ENCODE data around the gene ASPHD2. TPM values are rescaled to one million over a fixed set of nuclear protein-coding genes. Genes with fewer than 3 reads are reported as not detected.

The ASPHD2 gene
- total RNA-seq (10 to 100 TPM in 2 of 5 donors, 1 to 10 TPM in 1, under 1 TPM in 2; 0.45 to 48.4 (median 6.1) TPM), polyA plus RNA-seq (1 to 10 TPM in 2 of 3 donors, under 1 TPM in 1; 0.93 to 6.0 (median 1.9) TPM)
- long read RNA-seq, donor 1, partial matches to known transcripts, result 0 of 1 reads
- long read RNA-seq, donor 1, other reads (novel, unspliced or antisense), result 0 of 1 reads
- long read RNA-seq, donor 2, partial matches to known transcripts, result 0 of 1 reads
- long read RNA-seq, donor 2, other reads (novel, unspliced or antisense), result 0 of 1 reads
- long read RNA-seq, donor 3, result 0 reads
- long read RNA-seq, donor 4, result 0 reads
- long read RNA-seq, donor 5, partial matches to known transcripts, result 0 of 1 reads
- long read RNA-seq, donor 5, other reads (novel, unspliced or antisense), result 0 of 1 reads
- long read RNA-seq, donor 6, transcript ASPHD2-201 (4 exons, 3,357 nt), result major isoform, 6 of 16 reads
- long read RNA-seq, donor 6, partial matches to known transcripts, result 0 of 16 reads
- long read RNA-seq, donor 6, other reads (novel, unspliced or antisense), result 10 of 16 reads
- long read RNA-seq, donor 7, result 0 reads
- long read RNA-seq, donor 8, result 0 reads
- long read RNA-seq, donor 9, result 0 reads
- long read RNA-seq, donor 10, result 0 reads

GRCh38 chr22:26428515-26429457 is at the start of gene ASPHD2:
TSS of gene ASPHD2 (plus strand) at chr22:26429260. CDS start at chr22:26433616, 4,356 bp downstream.
- intact Hi-C loops (cut with DNase I; ENCODE audit: low total_unique reads), result no loop called here
- DNase-seq, result peak; percentile 73 to 88
- TF ChIP-seq POLR2A (IDR thresholded peaks at IDR 0.05), result no peak
- no peak for TF ChIP-seq CTCF (IDR thresholded peaks at IDR 0.05)
- peak in 2 of 3 donors; percentile 57 to 78 for TF ChIP-seq POLR2AphosphoS5 (IDR thresholded peaks at IDR 0.05)
- peaks cover 0 to 6% (median 0%) of the 10 kb centered on the region in 3 donors for H3K27me3 ChIP-seq
- H3K9me3 ChIP-seq, result peaks cover 0 to under 1% (median 0%) of the 10 kb centered on the region in 4 donors
- WGBS, 5 donors, result 1% methylated on average over 50 to 95 of the region's 96 CpGs
- peak within 1 kb of the TSS; percentile 77 to 90 (median 87) for H3K27ac ChIP-seq
- H3K36me3 ChIP-seq, result peaks cover 3 to 7% (median 5%) of the 10 kb centered on the region in 4 donors
- H3K4me1 ChIP-seq, result peaks cover 6 to 26% (median 19%) of the 10 kb centered on the region in 4 donors
- H3K4me3 ChIP-seq, result peak within 1 kb of the TSS; percentile 62 to 70 (median 67)

GRCh38 chr22:26380072-26380830 is 48.8 kb upstream of the ASPHD2 start:
- no peak overlapping the region for H3K27ac ChIP-seq
- peaks cover 0 to 4% (median 2%) of the 10 kb centered on the region in 4 donors for H3K4me1 ChIP-seq
- peaks cover 0 to 95% (median 26%) of the 10 kb centered on the region in 3 donors for H3K27me3 ChIP-seq
- intact Hi-C loops (cut with DNase I; ENCODE audit: low total_unique reads), result no loop called here
- peaks cover 0 to 9% (median 3%) of the 10 kb centered on the region in 4 donors for H3K9me3 ChIP-seq
- DNase-seq, result no peak
- no peak for TF ChIP-seq POLR2A (IDR thresholded peaks at IDR 0.05)
- TF ChIP-seq CTCF (IDR thresholded peaks at IDR 0.05), result no peak
- TF ChIP-seq POLR2AphosphoS5 (IDR thresholded peaks at IDR 0.05), result no peak
- WGBS, 5 donors, result 75 to 80% (median 78%) methylated on average over 10 of the region's 10 CpGs
- no peak overlapping the region for H3K4me3 ChIP-seq
- H3K36me3 ChIP-seq, result no peaks in the 10 kb centered on the region

GRCh38 chr22:26382782-26383181 is 46.3 kb upstream of the ASPHD2 start:
- Histone ChIP-seq H3K27ac (no peak overlapping the region), H3K4me3 (no peak overlapping the region), H3K27me3 (peaks cover 0 to 93% (median 13%) of the 10 kb centered on the region in 3 donors), H3K4me1 (no peaks in the 10 kb centered on the region), H3K36me3 (no peaks in the 10 kb centered on the region), H3K9me3 (peaks cover 0 to 9% (median 3%) of the 10 kb centered on the region in 4 donors)
- intact Hi-C loops (cut with DNase I; ENCODE audit: low total_unique reads), result no loop called here
- 43 to 60% (median 54%) methylated on average over 3 of the region's 3 CpGs for WGBS, 5 donors
- no peak for TF ChIP-seq EP300 (IDR thresholded peaks at IDR 0.05)
- TF ChIP-seq CTCF (IDR thresholded peaks at IDR 0.05), result no peak
- TF ChIP-seq POLR2A (IDR thresholded peaks at IDR 0.05), result no peak
- TF ChIP-seq POLR2AphosphoS5 (IDR thresholded peaks at IDR 0.05), result no peak
- no peak for DNase-seq
